Esophagus (tissue), 2 donors: Measurements from ENCODE around the gene CCDC120. TPM values are rescaled to one million over a fixed set of nuclear protein-coding genes. Genes with fewer than 3 reads are reported as not detected.
A peak's percentile ranks its signal among the peaks of the same experiment; 100 is the strongest.

Source experiments
- H3K27ac ChIP-seq, 2 donors: one replicate each; pipeline ENCODE4 v1.5.1; 2013; ENCODE audit warnings: low read depth in 2 of 2, mild to moderate bottlenecking in 2 of 2, inconsistent platforms in 1 of 2, low read length in 1 of 2, moderate library complexity in 1 of 2
- H3K27me3 ChIP-seq, 2 donors: one replicate each; pipeline ENCODE4 v1.6.1; 2013; ENCODE audit warnings: low read length in 2 of 2, control low read depth in 1 of 2, mild to moderate bottlenecking in 1 of 2; ENCODE audit not compliant: insufficient read depth in 2 of 2, control insufficient read depth in 1 of 2
- H3K36me3 ChIP-seq, 2 donors: one replicate each; pipeline ENCODE4 v1.6.1; 2013; ENCODE audit warnings: low read length in 1 of 2; ENCODE audit not compliant: control insufficient read depth in 2 of 2, insufficient read depth in 2 of 2
- H3K4me1 ChIP-seq, 2 donors: one replicate each; pipeline ENCODE4 v1.6.1; 2013; ENCODE audit warnings: low read length in 1 of 2; ENCODE audit not compliant: control insufficient read depth in 2 of 2, insufficient read depth in 2 of 2
- H3K4me3 ChIP-seq, 2 donors: one replicate each; pipeline ENCODE4 v1.5.1; 2013; ENCODE audit warnings: low read length in 2 of 2, mild to moderate bottlenecking in 2 of 2, low read depth in 1 of 2, moderate library complexity in 1 of 2
- H3K9me3 ChIP-seq, 2 donors: one replicate each; pipeline ENCODE4 v1.6.1; 2013; ENCODE audit warnings: mild to moderate bottlenecking in 2 of 2, low read depth in 1 of 2, low read length in 1 of 2, moderate library complexity in 1 of 2; ENCODE audit not compliant: control insufficient read depth in 2 of 2, insufficient read depth in 1 of 2
- WGBS, 2 donors: extraction: QIAGEN DNeasy Blood & Tissue Kit; methylation state at CpG; one replicate each; pipeline ENCODE4 v1.1.7; 2013; 5-methylcytosine and 5-hydroxymethylcytosine counted together
- polyA plus RNA-seq, 2 donors: library from polyadenylated mRNA; stranded (reverse); fragments of 200-250 nt; gene quantifications; one replicate each; pipeline ENCODE4 v1.2.3, GENCODE V29; 2013
- donor health status: healthy with polysubstance abuse.
- donor health status: Bipolar disorder and iron deficiency.

CCDC120 gene
- 10 to 100 TPM; 23.1 to 27.9 TPM for polyA plus RNA-seq

GRCh38 chrX:49058794-49059193 is at the start of gene CCDC120:
Gene CCDC120, plus strand, starts transcription at chrX:49058999. Its CDS starts 3,043 bp downstream, at chrX:49062042.
- H3K4me1 ChIP-seq, result peaks cover 0 to 3% of the 10 kb centered on the region in 2 donors
- H3K4me3 ChIP-seq, result peak within 1 kb of the TSS; percentile 48 to 66
- H3K27me3 ChIP-seq, result no peaks in the 10 kb centered on the region
- WGBS, 2 donors, result 35 to 51% methylated on average over 5 of the region's 5 CpGs
- peak within 1 kb of the TSS; percentile 87 to 89 for H3K27ac ChIP-seq
- H3K36me3 ChIP-seq, result peaks cover 0 to 4% of the 10 kb centered on the region in 2 donors
- no peaks in the 10 kb centered on the region for H3K9me3 ChIP-seq

GRCh38 chrX:49019050-49019449 is 39.7 kb upstream of the CCDC120 start:
- Histone ChIP-seq H3K27me3 (no peaks in the 10 kb centered on the region), H3K4me3 (no peak overlapping the region), H3K27ac (no peak overlapping the region), H3K36me3 (no peaks in the 10 kb centered on the region), H3K4me1 (no peaks in the 10 kb centered on the region), H3K9me3 (no peaks in the 10 kb centered on the region)
- 72 to 81% methylated on average over 2 of the region's 2 CpGs for WGBS, 2 donors

DNA sequence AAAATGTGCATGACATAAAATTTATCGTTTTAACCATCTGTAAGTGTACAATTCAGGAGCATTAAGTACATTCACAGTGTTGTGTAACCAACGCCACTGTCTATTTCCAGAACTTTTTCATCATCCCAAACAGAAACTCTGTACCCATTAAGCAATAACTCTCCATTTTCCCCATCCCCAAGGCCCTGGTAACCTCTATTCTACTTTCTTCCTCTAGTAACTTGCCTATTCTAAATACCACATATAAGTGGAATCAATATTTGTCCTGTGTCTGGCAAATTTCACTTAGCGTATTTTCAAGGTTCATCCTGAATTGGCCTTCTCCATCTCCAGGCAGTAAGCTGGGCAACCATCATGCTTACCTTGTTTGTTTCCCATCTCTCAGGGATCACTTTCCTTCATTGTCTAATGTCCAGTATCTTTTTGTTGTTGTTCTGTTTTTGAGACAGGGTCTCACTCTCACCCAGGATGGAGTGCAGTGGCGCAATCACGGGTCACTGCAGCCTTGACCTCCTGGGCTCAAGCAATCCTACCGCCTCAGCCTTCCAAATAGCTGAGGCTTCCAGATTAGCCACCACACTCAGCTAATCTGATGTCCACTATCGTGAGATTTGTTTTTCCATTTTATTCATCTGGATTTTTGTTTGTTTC is 39.1 kb upstream of the CCDC120 start:
- no peaks in the 10 kb centered on the region for H3K36me3 ChIP-seq
- no peak overlapping the region for H3K4me3 ChIP-seq
- H3K27ac ChIP-seq, result no peak overlapping the region
- WGBS, 2 donors, result 80 to 88% methylated on average over 7 of the region's 7 CpGs
- H3K27me3 ChIP-seq, result no peaks in the 10 kb centered on the region
- no peaks in the 10 kb centered on the region for H3K4me1 ChIP-seq
- H3K9me3 ChIP-seq, result no peaks in the 10 kb centered on the region

DNA sequence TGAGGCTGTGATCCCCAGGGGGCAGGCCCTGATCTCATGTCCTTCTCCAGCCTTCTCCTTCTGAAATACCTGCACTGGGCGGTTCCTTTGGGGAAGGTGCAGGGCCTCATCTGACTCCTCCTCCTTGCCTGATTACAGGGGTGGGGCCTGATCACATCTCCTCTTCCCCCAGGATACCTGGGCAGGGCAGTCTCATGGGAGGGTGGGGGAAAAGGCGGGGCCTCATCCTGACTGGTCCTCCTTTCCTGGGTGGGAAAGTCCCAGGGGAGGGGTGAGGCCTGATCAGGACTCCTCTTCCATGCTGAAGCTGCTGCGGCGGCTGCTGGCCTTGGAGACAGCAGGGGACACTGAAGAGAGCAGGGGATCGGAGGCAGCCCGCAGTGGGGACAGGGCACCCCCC is 28.9 kb upstream of the CCDC120 start:
- peaks cover 0 to 5% of the 10 kb centered on the region in 2 donors for H3K4me1 ChIP-seq
- peaks cover 0 to 21% of the 10 kb centered on the region in 2 donors for H3K36me3 ChIP-seq
- H3K9me3 ChIP-seq, result no peaks in the 10 kb centered on the region
- no peaks in the 10 kb centered on the region for H3K27me3 ChIP-seq
- H3K27ac ChIP-seq, result peak overlapping the region in 1 of 2 donors; percentile 37
- WGBS, 2 donors, result 73 to 80% methylated on average over 6 of the region's 6 CpGs
- no peak overlapping the region for H3K4me3 ChIP-seq

DNA sequence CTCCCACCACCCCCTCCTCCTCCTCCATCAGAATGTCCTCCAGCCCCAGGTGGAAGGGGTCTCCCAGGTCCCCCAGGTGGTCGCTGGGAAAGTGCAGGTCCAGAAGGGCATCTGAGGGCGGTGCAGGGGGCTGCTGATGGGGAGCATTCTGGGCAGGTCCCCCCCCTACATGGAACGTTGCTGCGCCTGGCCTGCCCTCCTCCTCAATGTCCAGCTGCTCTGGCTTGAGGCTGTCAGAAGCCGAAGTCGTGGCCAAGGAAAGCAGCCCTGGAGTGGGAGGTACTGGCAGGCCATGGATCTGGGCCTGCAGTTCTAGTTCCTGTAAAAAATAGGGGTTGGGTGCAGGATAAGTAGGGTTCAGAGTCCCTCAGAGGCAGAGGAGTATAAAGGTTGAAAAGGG is 28.5 kb upstream of the CCDC120 start:
- no peaks in the 10 kb centered on the region for H3K27me3 ChIP-seq
- no peaks in the 10 kb centered on the region for H3K9me3 ChIP-seq
- H3K4me3 ChIP-seq, result no peak overlapping the region
- 63 to 75% methylated on average over 6 of the region's 6 CpGs for WGBS, 2 donors
- peaks cover 0 to 21% of the 10 kb centered on the region in 2 donors for H3K36me3 ChIP-seq
- H3K27ac ChIP-seq, result no peak overlapping the region
- H3K4me1 ChIP-seq, result peaks cover 0 to 5% of the 10 kb centered on the region in 2 donors

DNA sequence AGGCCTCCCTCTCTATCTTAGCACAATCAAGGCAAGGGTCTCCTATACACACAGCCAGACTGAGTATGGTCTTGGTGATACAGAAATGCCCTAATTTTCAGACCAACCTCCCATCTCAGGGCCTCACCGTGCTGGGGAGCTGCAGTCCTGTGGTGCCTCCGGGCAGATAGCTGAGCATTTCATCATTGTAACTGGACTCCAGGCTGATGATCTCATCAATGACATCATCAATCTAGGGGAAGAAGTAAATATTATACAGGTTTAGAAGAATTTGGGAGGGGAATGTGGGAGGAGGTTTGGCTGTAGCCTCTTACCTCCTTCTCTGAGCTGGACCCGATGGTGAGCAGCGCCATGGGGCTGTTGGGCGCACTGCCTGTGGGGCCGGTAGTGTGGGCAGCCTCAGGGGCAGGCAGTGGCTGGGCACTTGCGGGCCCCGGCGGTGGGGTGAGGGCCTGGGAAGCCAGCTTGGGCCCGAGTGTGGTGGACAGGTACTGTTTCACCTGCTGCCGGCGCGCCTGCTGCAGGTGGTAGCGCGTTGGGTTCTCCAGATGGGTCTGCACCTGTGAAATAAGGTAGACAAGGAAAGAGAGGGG is 20.8 kb upstream of the CCDC120 start:
- 91% methylated on average over 15 of the region's 15 CpGs for WGBS, 2 donors
- no peak overlapping the region for H3K4me3 ChIP-seq
- H3K9me3 ChIP-seq, result no peaks in the 10 kb centered on the region
- H3K27ac ChIP-seq, result no peak overlapping the region
- H3K4me1 ChIP-seq, result peaks cover 0 to 5% of the 10 kb centered on the region in 2 donors
- peaks cover 0 to 32% of the 10 kb centered on the region in 2 donors for H3K36me3 ChIP-seq
- no peaks in the 10 kb centered on the region for H3K27me3 ChIP-seq

DNA sequence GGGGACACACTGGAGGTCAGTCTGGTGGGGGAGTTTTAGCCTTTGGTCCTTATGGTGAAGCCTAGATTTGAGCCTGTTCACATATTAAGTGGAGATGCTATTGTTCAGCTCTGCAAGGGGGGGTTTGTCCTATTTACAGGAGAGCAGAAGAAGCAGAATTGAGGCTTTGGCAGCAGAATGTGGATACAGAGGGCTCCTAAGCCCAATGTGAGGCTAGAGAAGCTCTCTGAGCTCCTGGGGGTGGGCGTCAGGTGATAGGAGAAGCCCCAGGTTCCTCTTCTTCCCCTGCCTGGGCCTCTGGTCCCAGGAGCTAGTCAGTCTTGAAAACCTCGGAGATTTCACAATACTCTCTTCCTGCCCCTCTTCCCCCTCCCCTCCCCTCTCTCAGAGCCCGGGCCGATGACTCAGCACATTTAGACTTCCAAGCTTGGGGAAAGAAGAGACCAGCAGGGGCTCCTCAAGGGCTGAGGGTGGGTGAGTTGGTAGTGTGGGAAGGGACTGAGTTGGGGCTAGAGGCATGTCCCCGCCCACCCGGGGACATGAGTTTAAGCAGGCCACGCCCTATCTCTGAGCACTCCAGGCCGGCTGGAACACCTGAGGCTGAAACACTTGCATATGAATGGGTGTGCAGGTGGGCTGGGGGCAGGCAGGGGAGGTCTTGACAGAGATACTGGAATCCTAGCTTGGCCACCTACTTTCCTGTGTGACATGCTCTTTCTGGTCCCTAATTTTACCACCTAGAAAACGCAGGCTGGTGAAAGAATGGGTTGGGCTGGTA is 19.0 kb upstream of the CCDC120 start:
- Histone ChIP-seq H3K4me1 (peaks cover 0 to 5% of the 10 kb centered on the region in 2 donors), H3K27ac (peak overlapping the region; percentile 69 to 77), H3K27me3 (no peaks in the 10 kb centered on the region), H3K4me3 (peak overlapping the region in 1 of 2 donors; percentile 20), H3K36me3 (peaks cover 0 to 18% of the 10 kb centered on the region in 2 donors), H3K9me3 (no peaks in the 10 kb centered on the region)
- WGBS, 2 donors, result 6 to 18% methylated on average over 9 of the region's 9 CpGs

DNA sequence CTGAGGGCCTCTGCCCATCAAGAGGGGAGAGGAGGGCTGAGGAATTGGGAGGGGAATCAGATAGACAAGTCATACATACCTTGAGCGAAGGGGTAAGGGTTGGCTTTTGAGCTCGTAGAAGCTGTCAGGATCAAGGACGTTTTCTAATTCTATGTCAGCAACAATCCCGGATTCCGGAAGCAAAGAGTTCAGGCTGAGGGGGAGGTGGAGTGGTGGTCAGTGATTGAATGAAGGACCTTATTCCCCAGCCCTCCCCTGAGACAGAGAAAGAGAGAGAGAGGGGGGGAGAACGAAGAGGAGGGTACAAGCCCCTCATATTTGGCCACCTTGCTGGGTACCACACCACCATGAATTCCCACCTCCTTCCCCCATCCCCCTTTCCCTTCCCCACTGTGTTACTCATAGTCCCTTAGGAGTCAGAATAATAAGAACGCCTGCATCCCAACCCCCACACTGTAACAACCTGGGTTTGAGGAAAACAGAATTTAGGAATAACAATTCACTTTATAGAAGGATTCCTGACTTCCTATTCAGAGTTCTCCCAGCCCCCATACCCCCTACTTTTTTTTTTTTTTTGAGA is 18.3 kb upstream of the CCDC120 start:
- peaks cover 0 to 5% of the 10 kb centered on the region in 2 donors for H3K4me1 ChIP-seq
- H3K9me3 ChIP-seq, result no peaks in the 10 kb centered on the region
- WGBS, 2 donors, result 17 to 30% methylated on average over 7 of the region's 7 CpGs
- peaks cover 0 to 18% of the 10 kb centered on the region in 2 donors for H3K36me3 ChIP-seq
- H3K4me3 ChIP-seq, result peak overlapping the region in 1 of 2 donors; percentile 7
- H3K27ac ChIP-seq, result peak overlapping the region; percentile 69 to 70
- H3K27me3 ChIP-seq, result no peaks in the 10 kb centered on the region

DNA sequence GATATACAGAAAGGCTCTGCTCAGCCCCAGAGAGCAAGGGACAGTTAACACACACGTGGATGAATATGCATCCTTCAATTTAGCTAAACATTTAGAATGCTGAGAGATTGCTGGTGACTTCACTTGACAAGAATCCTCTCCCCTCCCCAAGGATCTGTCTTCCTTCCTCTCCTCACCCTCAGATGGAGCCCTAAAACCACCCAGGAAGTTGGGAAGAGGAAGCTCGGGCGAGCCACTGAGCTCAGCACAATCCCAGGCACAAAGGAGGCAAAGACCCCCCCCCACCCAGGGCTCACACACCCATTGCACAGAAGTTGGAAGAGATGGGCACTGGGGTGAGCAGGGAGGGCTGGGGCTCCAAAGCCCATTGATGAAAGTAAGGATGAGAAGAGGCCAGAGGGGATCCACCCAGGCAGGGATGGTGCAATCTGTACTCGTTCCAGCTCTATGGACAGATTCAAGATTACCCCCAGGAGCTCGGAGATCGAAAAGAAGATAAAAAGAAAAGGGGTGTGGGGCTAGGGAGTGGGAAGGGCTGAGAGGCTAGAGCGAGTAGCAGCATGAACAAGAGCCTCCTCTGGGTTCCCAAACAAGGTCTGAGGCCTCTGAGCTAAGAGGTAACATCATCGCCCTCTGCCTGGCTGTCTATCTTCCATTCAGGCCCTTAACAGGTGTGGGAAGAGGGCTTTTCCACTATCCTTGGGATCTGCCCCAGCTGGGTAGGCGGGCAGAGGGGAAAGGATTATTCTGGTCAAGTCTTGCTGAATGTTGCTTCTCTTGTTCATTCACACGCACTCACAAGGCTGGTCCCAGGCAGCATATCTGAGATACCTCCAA is 16.8 kb upstream of the CCDC120 start:
- peaks cover 0 to 17% of the 10 kb centered on the region in 2 donors for H3K36me3 ChIP-seq
- peak overlapping the region; percentile 57 to 88 for H3K4me3 ChIP-seq
- peaks cover 0 to 5% of the 10 kb centered on the region in 2 donors for H3K4me1 ChIP-seq
- no peaks in the 10 kb centered on the region for H3K27me3 ChIP-seq
- H3K27ac ChIP-seq, result peak overlapping the region; percentile 96 to 97
- 2 to 21% methylated on average over 10 of the region's 10 CpGs for WGBS, 2 donors
- no peaks in the 10 kb centered on the region for H3K9me3 ChIP-seq
